DND-41 (cell line): Measurements from ENCODE around the gene DDX51.

ENCODE experiments used
- ATAC-seq: fragments of 200-7000 bp; cut with Tn5 transposase; 3 replicates; pipeline ENCODE4 v1.9.1; 2021; ENCODE audit warnings: low read depth; ENCODE audit not compliant: insufficient read depth
- DNase-seq: peaks from one replicate; pipeline ENCODE4 v3.0.0-alpha.2; 2020
- H2AFZ ChIP-seq: 2 replicates; pipeline ENCODE4 v1.6.0; 2012; ENCODE audit warnings: low read depth, low read length
- H3K27ac ChIP-seq: 2 replicates; pipeline ENCODE4 v1.5.1; 2012; ENCODE audit warnings: low read length, inconsistent platforms
- H3K27me3 ChIP-seq: fragments of 200-600 bp; sonication (generic); 2 replicates; pipeline ENCODE4 v1.6.0; 2012; ENCODE audit warnings: low read length, mild to moderate bottlenecking, inconsistent platforms; ENCODE audit not compliant: insufficient read depth, poor library complexity
- H3K36me3 ChIP-seq: 2 replicates; pipeline ENCODE4 v1.5.1; 2012; ENCODE audit warnings: low read length, inconsistent platforms; ENCODE audit not compliant: insufficient read depth
- H3K4me1 ChIP-seq: 2 replicates; pipeline ENCODE4 v1.5.1; 2012; ENCODE audit warnings: mild to moderate bottlenecking, low read length; ENCODE audit not compliant: insufficient read depth
- H3K4me2 ChIP-seq: 2 replicates; pipeline ENCODE4 v1.6.0; 2012; ENCODE audit warnings: mild to moderate bottlenecking, moderate library complexity, low read length, inconsistent platforms; ENCODE audit not compliant: insufficient read depth
- H3K4me3 ChIP-seq, 2 experiments: fragments of 200-600 bp in 1 of 2; shearing (Covaris generic) in 1 of 2; 2 replicates each; pipeline ENCODE4 v1.5.1; 2012 to 2016; ENCODE audit warnings: inconsistent platforms in 2 of 2, low read length in 2 of 2, mild to moderate bottlenecking in 2 of 2, low read depth in 1 of 2, moderate library complexity in 1 of 2
- H3K79me2 ChIP-seq: 2 replicates; pipeline ENCODE4 v1.6.0; 2012; ENCODE audit warnings: low read length, inconsistent platforms; ENCODE audit not compliant: insufficient read depth
- H3K9ac ChIP-seq: 2 replicates; pipeline ENCODE4 v1.6.0; 2012; ENCODE audit warnings: low read depth, mild to moderate bottlenecking, inconsistent platforms, low read length, moderate library complexity
- H3K9me3 ChIP-seq: 2 replicates; pipeline ENCODE4 v1.5.1; 2012; ENCODE audit warnings: low read length, moderate library complexity, mild to moderate bottlenecking, inconsistent platforms; ENCODE audit not compliant: insufficient read depth, severe bottlenecking
- H4K20me1 ChIP-seq: 2 replicates; pipeline ENCODE4 v1.6.0; 2012; ENCODE audit warnings: low read length; ENCODE audit not compliant: insufficient read depth
- EZH2 ChIP-seq: IDR thresholded peaks from 3 replicates; pipeline ENCODE4 v1.6.1; 2012; ENCODE audit warnings: borderline replicate concordance, low read depth, mild to moderate bottlenecking, moderate library complexity, low read length, inconsistent platforms; ENCODE audit not compliant: severe bottlenecking
- TF ChIP-seq, protein P1 (sequence below): IDR thresholded peaks from 2 replicates; pipeline ENCODE4 v1.5.1; 2012; ENCODE audit warnings: borderline replicate concordance, low read length, moderate library complexity, mild to moderate bottlenecking; ENCODE audit not compliant: poor library complexity, severe bottlenecking; ENCODE audit errors: extremely low read depth

The DDX51 gene

DNA sequence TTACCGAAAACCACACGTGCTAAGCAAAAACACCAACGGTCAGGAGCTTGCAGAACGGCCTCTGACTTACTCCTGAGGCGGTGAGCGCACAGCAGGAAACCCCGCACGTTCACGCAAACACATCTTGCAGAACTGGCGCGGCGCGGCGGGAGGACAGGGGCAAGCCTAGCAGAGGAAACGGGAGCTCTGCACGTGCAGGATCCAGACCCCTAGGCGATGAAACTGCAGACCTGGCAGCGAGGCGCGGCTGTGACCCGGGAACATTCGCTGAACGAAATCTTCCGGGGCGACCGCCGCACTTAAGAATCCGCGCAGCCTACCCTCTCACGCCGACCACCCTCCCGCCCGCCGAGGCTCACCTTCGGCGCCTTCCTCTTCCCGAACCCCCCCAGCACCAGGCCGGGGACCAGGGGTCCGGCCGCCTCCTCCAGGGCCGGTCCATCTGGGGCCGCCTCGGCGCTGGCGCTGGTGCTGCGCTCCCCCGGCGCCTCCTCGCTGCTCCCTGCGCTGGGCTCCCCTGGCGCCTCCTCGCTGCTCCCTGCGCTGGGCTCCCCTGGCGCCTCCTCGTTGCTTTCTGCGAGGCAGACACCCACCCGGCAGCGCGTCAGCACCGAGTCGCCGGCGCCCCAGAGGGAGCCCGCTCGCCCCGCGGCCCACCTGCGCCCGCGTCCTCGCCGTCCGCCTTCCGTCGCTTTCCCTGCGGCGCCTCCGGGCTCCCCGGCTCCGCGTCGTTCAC, 615 bp downstream of the DDX51 start:
- Histone ChIP-seq H4K20me1 (peaks cover 72% of the 10 kb centered on the region), H2AFZ (peak overlapping the region; percentile 97), H3K4me1 (peaks cover 42% of the 10 kb centered on the region), H3K79me2 (peaks cover 72% of the 10 kb centered on the region), H3K27me3 (no peaks in the 10 kb centered on the region), H3K4me3 (peak overlapping the region; percentile 94 to 100), H3K4me2 (peak overlapping the region; percentile 100), H3K9me3 (no peaks in the 10 kb centered on the region), H3K36me3 (peaks cover 76% of the 10 kb centered on the region), H3K9ac (peak overlapping the region; percentile 94), H3K27ac (peak overlapping the region; percentile 71)
- ATAC-seq (peak; percentile 44), DNase-seq (peak; percentile 37)
- TF ChIP-seq EZH2 = no peak
- TF ChIP-seq, protein P1, sequence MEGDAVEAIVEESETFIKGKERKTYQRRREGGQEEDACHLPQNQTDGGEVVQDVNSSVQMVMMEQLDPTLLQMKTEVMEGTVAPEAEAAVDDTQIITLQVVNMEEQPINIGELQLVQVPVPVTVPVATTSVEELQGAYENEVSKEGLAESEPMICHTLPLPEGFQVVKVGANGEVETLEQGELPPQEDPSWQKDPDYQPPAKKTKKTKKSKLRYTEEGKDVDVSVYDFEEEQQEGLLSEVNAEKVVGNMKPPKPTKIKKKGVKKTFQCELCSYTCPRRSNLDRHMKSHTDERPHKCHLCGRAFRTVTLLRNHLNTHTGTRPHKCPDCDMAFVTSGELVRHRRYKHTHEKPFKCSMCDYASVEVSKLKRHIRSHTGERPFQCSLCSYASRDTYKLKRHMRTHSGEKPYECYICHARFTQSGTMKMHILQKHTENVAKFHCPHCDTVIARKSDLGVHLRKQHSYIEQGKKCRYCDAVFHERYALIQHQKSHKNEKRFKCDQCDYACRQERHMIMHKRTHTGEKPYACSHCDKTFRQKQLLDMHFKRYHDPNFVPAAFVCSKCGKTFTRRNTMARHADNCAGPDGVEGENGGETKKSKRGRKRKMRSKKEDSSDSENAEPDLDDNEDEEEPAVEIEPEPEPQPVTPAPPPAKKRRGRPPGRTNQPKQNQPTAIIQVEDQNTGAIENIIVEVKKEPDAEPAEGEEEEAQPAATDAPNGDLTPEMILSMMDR = no peak

DNA sequence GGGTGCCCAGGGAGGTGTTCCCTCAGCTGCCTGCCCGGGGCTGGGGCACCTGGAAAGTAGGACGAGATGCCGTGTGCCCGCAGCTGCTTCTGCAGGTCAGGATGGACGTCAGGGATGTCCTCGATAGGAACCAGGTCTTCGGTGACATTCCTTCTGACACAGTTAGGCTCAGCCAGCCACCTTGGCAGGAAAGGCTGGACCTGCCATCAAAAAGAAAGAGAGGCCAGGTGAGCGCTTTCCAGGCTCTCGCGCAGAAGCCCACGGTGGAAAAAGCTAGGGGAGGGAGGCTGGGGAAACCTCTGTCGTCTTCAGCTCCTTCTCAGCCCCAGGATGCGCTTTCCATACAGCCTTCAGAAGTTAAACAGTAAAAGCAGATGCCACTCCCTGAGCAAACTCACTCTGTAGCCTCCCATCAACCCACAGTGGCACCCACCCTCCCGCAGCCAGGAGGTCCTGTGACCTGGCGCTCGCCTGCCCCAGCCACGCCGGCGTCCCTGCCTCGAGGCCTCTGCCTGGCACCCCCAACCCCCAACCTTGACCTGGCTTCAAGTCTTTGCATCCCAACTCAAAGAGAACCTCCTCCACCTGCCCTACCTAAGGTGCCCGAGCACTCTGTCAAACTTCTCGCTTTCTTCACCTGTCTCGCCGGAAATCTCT, 1.3 kb downstream of the DDX51 start:
- TF ChIP-seq EZH2 = no peak
- TF ChIP-seq, protein P1 = no peak
- no peak for DNase-seq
- Histone ChIP-seq H3K9ac (peak overlapping the region; percentile 94), H3K79me2 (peaks cover 66% of the 10 kb centered on the region), H3K4me3 (peak overlapping the region; percentile 94 to 100), H3K36me3 (peaks cover 74% of the 10 kb centered on the region), H3K9me3 (no peaks in the 10 kb centered on the region), H3K4me2 (peak overlapping the region; percentile 100), H3K4me1 (peaks cover 42% of the 10 kb centered on the region), H3K27me3 (no peaks in the 10 kb centered on the region), H4K20me1 (peaks cover 76% of the 10 kb centered on the region), H2AFZ (peak overlapping the region; percentile 97; the same call in 1 of the 2 replicates), H3K27ac (peak overlapping the region; percentile 71)
- ATAC-seq = no peak

DNA sequence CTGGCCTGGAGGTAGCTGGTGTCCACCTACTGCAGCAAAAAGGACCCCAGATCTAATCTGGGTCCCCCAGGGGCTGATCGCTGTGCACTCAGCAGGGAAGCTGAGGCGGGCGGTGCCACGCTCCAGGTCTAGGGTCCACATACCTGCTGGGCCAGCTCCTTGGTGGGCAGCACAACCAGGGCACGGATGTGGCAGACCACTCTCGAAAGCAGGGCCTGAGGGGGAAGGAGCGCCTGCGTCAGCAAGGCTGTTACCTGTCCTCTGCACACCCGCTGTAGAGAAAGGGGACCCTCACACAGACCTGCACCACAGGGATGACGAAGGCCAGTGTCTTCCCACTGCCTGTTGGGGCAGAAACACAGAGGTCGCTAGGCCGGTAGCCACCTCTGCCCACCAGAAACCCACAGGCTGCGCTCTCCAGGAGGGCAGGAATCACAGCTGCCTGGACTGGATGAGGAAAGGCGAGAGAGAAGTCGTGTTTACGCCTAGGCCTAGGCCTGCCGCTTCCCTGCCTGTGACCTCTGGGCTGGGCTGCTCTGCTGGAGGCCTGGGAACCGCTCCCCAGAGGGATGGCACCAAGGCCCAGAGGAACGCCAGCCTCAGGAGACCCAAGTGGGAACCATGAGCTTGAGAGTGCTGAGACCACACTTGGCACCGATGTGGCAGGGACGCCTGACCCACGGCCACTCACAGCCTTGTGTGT, 2.0 kb downstream of the DDX51 start:
- peak overlapping the region in 1 of 2 experiments; percentile 100; a peak in 2 of 4 replicates for H3K4me3 ChIP-seq

More for the DNA sequence above, 2.0 kb downstream of the DDX51 start:
- H3K27ac ChIP-seq = no peak overlapping the region
- TF ChIP-seq, protein P1 = no peak
- no peak for TF ChIP-seq EZH2
- H3K79me2 ChIP-seq = peaks cover 59% of the 10 kb centered on the region
- H3K27me3 ChIP-seq = no peaks in the 10 kb centered on the region
- peak overlapping the region; percentile 100 for H3K4me2 ChIP-seq
- peak overlapping the region; percentile 94 for H3K9ac ChIP-seq
- H3K36me3 ChIP-seq = peaks cover 68% of the 10 kb centered on the region
- H4K20me1 ChIP-seq = peaks cover 74% of the 10 kb centered on the region
- peaks cover 41% of the 10 kb centered on the region for H3K4me1 ChIP-seq
- no peak overlapping the region for H2AFZ ChIP-seq
- DNase-seq (no peak), ATAC-seq (no peak)
- no peaks in the 10 kb centered on the region for H3K9me3 ChIP-seq
